ENCODE measurements around the gene IRGC.

DNA sequence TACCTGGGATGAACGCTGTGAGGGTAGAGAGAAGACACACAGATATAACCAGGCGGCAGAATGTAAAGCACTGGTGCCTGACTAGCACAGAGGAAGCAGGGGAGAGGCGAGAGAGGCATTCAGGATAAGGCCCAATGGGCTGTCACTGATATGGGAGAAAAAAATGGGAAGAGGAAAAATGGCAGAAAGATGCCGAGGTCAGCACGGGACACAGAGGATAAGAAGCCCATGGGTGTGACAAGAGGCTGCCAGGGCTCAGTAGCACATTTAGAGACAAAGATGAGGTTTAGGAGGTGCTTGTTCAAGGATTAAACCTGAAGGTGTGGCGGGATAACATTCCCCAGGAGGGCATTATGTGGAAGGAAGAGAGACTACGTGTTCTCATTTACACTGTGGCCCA is 33.3 kb downstream of the IRGC start:
- TF ChIP-seq POLR2AphosphoS5 (IDR thresholded peaks at IDR 0.05; ENCODE audit: low read depth, low read length) (no peak), TAF1 (IDR thresholded peaks at IDR 0.05; ENCODE audit: borderline replicate concordance, insufficient read depth, low read length) (no peak), FOXP2 (optimal IDR thresholded peaks at IDR 0.05; ENCODE audit: borderline replicate concordance, extremely low read depth, extremely low read length, insufficient read depth) (no peak)
- TF ChIP-seq, protein P1, sequence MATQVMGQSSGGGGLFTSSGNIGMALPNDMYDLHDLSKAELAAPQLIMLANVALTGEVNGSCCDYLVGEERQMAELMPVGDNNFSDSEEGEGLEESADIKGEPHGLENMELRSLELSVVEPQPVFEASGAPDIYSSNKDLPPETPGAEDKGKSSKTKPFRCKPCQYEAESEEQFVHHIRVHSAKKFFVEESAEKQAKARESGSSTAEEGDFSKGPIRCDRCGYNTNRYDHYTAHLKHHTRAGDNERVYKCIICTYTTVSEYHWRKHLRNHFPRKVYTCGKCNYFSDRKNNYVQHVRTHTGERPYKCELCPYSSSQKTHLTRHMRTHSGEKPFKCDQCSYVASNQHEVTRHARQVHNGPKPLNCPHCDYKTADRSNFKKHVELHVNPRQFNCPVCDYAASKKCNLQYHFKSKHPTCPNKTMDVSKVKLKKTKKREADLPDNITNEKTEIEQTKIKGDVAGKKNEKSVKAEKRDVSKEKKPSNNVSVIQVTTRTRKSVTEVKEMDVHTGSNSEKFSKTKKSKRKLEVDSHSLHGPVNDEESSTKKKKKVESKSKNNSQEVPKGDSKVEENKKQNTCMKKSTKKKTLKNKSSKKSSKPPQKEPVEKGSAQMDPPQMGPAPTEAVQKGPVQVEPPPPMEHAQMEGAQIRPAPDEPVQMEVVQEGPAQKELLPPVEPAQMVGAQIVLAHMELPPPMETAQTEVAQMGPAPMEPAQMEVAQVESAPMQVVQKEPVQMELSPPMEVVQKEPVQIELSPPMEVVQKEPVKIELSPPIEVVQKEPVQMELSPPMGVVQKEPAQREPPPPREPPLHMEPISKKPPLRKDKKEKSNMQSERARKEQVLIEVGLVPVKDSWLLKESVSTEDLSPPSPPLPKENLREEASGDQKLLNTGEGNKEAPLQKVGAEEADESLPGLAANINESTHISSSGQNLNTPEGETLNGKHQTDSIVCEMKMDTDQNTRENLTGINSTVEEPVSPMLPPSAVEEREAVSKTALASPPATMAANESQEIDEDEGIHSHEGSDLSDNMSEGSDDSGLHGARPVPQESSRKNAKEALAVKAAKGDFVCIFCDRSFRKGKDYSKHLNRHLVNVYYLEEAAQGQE (IDR thresholded peaks at IDR 0.05; ENCODE audit: insufficient read depth in 1 of 2, low read depth in 2 of 2, low read length in 2 of 2): no peak
